Fibroblast of the aortic adventitia (primary cell): ENCODE measurements around the gene ATXN3. TPM values are rescaled to one million over a fixed set of nuclear protein-coding genes. Genes with fewer than 3 reads are reported as not detected.
A peak's percentile ranks its signal among the peaks of the same experiment; 100 is the strongest.

Experiments used
- DNase-seq: peaks from one replicate; pipeline ENCODE4 v3.0.0-alpha.2; 2010; ENCODE audit warnings: low read depth
- H3K4me3 ChIP-seq: 2 replicates; pipeline ENCODE4 v1.5.1; 2011; ENCODE audit warnings: low read depth, mild to moderate bottlenecking, control low read depth, low read length, moderate library complexity
- total RNA-seq: library from RNA; depleted of rRNA; stranded (reverse); fragments of >200 nt; gene quantifications from 2 replicates; pipeline ENCODE4 v1.2.3, GENCODE V29; 2012; ENCODE audit warnings: low replicate concordance
- TF ChIP-seq, protein P1 (sequence below): IDR thresholded peaks from 2 replicates; pipeline ENCODE4 v1.5.1; 2011; ENCODE audit warnings: mild to moderate bottlenecking, low read length, control low read depth, inconsistent platforms; ENCODE audit not compliant: insufficient read depth

ATXN3 gene
- total RNA-seq, 1 donor, result 53.1 TPM

DNA sequence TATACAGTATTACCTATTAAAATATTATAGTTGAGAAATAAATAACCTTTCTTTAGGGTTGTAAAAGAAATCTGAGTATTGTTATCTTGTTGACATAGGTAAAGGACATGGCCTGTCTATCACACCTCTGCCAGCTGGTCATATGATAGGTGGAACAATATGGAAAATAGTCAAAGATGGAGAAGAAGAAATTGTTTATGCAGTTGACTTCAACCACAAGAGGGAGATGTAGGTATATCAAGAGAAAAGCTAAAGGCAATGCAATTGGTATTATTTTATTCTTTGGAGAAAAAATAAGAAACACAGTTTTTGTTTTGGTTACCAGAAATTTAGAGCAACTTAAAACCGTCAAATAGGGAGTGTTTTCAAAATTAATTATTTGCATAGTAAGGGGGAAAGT is 28.9 kb upstream of the ATXN3 start:
- TF ChIP-seq, protein P1, sequence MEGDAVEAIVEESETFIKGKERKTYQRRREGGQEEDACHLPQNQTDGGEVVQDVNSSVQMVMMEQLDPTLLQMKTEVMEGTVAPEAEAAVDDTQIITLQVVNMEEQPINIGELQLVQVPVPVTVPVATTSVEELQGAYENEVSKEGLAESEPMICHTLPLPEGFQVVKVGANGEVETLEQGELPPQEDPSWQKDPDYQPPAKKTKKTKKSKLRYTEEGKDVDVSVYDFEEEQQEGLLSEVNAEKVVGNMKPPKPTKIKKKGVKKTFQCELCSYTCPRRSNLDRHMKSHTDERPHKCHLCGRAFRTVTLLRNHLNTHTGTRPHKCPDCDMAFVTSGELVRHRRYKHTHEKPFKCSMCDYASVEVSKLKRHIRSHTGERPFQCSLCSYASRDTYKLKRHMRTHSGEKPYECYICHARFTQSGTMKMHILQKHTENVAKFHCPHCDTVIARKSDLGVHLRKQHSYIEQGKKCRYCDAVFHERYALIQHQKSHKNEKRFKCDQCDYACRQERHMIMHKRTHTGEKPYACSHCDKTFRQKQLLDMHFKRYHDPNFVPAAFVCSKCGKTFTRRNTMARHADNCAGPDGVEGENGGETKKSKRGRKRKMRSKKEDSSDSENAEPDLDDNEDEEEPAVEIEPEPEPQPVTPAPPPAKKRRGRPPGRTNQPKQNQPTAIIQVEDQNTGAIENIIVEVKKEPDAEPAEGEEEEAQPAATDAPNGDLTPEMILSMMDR, result peak; percentile 65
- peak; percentile 64 for DNase-seq
- H3K4me3 ChIP-seq, result no peak overlapping the region

DNA sequence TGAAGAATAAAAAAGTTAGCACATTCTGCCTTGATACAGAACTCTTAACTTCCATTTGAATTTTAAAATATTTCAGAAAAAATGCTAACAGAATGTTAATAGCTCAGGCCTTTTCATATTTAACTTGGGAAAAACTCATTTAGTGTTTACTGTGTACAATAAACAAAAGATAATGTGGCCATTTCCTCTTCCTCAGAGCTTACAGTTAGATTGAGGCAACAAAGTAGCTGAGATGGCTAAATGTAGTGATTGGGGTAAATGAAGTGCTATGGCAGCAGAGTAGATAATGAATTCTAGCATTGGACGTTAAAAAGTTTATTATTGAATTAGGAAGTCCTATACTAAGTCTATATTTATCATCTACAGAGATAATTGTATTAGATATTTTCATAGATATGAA is 28.1 kb upstream of the ATXN3 start:
- no peak for DNase-seq
- TF ChIP-seq, protein P1, result no peak
- no peak overlapping the region for H3K4me3 ChIP-seq

DNA sequence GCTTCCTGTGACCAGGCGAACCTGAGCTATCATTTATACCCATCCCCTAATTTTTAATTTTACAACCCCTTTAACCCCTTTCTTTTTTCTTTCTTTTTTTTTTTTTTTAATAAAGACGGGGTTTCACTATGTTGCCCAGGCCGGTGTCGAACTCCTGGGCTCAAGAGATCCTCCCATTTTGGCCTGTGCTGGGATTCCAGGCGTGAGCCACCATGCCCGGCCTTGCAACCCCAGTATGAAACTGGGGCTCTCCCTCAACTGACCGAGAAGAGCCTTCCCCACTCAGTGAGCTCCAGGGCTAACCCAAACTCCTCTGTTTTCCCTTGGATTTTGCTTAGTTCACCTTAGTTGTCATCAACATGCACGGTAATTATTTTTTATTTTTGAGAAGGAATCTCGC is 16.4 kb upstream of the ATXN3 start:
- TF ChIP-seq, protein P1, result no peak
- DNase-seq, result peak; percentile 14
- peak overlapping the region; percentile 95 for H3K4me3 ChIP-seq

DNA sequence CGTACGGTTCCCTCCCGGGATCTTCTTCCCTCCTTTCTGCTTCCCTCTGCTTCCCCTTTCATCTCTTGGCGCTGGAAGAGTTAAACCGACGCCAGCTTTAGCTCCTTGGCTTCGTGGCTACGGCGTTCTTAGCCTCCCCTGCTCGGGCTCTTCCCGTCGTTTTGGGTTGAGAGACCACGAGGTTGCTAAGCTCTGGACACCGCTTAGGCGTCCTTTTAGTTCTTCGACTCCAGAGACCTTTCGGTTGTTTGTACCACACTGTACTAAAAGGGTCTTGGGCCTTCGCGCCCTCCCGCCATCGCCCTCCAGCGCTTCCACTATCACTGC is 15.9 kb upstream of the ATXN3 start:
- TF ChIP-seq, protein P1, result no peak
- DNase-seq, result peak; percentile 37
- H3K4me3 ChIP-seq, result peak overlapping the region; percentile 95

DNA sequence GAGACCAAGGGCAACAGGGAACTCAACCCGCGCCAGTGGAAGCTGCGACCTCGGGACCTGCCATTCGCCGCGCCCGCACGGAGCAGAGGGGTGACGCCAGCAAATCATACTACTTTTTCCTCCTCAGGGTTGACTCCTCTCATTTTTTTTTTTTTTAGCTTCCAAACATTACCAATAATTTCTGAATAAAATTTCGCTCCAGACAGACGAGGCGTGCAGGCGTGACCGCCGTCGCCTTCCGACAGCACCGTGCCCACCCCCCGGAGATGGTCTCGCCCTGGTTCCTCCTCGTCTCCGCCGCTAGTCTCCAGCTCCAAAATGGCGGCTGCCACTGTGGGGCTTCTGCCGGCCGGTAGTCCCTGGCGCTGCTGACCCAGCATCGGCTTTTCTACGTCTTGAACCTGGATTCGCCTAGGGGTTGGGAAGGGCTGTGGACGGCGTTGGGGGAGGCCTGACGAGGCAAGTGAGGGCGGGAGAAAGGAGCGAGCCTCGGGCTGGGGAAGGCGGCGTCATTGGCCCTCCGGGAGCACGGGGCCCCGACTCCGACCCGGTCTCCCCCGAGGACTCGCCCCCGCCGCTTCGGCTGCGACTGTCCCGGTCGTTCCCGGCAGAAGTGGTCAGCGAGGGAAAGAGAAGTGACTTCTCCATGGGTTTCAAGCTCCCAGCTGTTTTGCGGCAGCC is 15.4 kb upstream of the ATXN3 start, which contains the start of the genes CPSF2 and NDUFB1:
Gene CPSF2, plus strand, starts transcription at position 300 of the 681 bp plus-strand sequence. CDS start 9,016 bp downstream, outside the sequence.
Gene NDUFB1, minus strand, starts transcription at position 37 of the 681 bp plus-strand sequence. CDS start 4,069 bp downstream, outside the sequence.
- TF ChIP-seq, protein P1, result no peak
- H3K4me3 ChIP-seq, result peak within 1 kb of the TSS; percentile 95
- peak; percentile 77 for DNase-seq

DNA sequence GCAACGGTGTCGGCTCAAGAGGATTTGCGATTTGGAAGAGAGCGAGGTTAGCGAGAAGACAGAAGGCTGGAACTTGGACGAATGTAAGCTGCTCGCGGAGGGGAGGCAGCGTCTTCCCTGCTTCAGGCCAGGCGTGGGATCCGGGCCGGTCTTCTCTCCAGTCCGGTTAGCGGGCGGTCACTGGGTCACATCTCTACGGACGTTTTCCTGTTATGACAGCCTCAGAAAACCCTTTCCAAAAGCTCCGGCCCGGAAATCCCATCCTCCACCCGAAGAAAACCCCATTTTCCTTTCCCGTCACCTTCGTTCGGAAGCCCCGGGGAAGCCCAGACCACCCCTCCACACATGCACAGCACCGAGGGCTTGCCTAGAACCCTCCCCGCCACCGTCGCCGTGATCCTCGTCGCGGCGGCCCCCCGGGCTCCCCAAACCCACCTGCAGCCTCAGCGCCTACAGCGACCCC is 14.9 kb upstream of the ATXN3 start:
- peak overlapping the region; percentile 95 for H3K4me3 ChIP-seq
- DNase-seq, result peak; percentile 51
- TF ChIP-seq, protein P1, result no peak
